ENCODE measurements around the gene CST11.

DNA sequence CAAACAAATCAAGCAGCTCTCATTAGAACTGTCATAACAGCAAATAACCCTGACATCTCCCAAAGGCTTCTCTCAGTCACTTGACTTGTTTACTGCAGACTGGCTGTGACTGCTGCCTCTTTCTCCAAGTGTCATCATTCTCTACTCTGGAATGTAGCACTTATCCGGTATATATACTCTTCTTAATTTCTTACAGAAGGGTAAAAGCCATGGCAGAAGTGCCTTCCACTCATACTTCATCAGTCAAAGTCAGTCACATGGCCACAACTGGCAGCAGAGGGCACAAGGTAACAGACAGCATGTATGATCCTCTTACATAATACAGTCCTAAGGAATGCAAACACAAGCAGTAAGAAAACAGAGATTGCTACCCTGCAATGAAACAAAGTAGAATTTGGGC lies 40.6 kb downstream of the CST11 start:
- TF ChIP-seq, protein P1, sequence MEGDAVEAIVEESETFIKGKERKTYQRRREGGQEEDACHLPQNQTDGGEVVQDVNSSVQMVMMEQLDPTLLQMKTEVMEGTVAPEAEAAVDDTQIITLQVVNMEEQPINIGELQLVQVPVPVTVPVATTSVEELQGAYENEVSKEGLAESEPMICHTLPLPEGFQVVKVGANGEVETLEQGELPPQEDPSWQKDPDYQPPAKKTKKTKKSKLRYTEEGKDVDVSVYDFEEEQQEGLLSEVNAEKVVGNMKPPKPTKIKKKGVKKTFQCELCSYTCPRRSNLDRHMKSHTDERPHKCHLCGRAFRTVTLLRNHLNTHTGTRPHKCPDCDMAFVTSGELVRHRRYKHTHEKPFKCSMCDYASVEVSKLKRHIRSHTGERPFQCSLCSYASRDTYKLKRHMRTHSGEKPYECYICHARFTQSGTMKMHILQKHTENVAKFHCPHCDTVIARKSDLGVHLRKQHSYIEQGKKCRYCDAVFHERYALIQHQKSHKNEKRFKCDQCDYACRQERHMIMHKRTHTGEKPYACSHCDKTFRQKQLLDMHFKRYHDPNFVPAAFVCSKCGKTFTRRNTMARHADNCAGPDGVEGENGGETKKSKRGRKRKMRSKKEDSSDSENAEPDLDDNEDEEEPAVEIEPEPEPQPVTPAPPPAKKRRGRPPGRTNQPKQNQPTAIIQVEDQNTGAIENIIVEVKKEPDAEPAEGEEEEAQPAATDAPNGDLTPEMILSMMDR (IDR thresholded peaks at IDR 0.05), result no peak
- TF ChIP-seq EP300 (IDR thresholded peaks at IDR 0.05; ENCODE audit: low read depth), result no peak
- no peak for TF ChIP-seq POLR2A (IDR thresholded peaks at IDR 0.05)
